GM10266 (cell line): Measurements from ENCODE around the gene SVIL.

Experiments used
- DNase-seq: peaks from one replicate; pipeline ENCODE4 v3.0.0; 2012; ENCODE audit errors: extremely low spot score
- TF ChIP-seq, protein P1 (sequence below): IDR thresholded peaks from 2 replicates; pipeline ENCODE4 v1.5.1; 2012; ENCODE audit warnings: mild to moderate bottlenecking, low read depth; ENCODE audit not compliant: control insufficient read depth, insufficient read depth; ENCODE audit errors: missing control alignments

Gene SVIL

GRCh38 chr10:29658984-29659965, 24.5 kb upstream of the SVIL start:
- TF ChIP-seq, protein P1, sequence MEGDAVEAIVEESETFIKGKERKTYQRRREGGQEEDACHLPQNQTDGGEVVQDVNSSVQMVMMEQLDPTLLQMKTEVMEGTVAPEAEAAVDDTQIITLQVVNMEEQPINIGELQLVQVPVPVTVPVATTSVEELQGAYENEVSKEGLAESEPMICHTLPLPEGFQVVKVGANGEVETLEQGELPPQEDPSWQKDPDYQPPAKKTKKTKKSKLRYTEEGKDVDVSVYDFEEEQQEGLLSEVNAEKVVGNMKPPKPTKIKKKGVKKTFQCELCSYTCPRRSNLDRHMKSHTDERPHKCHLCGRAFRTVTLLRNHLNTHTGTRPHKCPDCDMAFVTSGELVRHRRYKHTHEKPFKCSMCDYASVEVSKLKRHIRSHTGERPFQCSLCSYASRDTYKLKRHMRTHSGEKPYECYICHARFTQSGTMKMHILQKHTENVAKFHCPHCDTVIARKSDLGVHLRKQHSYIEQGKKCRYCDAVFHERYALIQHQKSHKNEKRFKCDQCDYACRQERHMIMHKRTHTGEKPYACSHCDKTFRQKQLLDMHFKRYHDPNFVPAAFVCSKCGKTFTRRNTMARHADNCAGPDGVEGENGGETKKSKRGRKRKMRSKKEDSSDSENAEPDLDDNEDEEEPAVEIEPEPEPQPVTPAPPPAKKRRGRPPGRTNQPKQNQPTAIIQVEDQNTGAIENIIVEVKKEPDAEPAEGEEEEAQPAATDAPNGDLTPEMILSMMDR: no peak
- DNase-seq: peak; percentile 58

DNA sequence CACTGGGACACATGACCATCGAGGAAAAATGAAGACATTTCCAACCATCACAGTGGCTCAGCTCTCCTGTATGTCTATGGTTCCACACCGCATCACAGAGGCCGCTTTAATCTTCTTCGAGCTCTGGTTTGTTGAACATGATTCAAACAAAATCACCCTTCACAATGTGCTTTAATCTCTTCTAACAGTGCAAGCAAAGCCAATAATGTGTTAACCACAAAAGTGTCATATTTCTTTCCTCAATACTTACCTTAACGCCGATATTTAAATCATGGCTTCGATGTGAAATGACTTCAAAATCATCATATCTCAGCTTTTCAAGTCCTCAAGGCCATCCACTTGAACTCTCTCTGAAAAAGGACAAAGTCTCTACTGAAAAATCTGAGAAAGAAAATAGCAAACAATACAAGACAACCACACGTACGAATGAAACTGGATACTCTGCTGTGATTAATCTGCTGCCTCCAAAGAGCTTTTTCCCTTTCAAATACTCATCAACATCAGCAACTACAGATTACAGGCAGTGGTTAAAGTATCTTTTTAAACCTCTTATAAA, 23.0 kb upstream of the SVIL start:
- TF ChIP-seq, protein P1: no peak
- no peak for DNase-seq

DNA sequence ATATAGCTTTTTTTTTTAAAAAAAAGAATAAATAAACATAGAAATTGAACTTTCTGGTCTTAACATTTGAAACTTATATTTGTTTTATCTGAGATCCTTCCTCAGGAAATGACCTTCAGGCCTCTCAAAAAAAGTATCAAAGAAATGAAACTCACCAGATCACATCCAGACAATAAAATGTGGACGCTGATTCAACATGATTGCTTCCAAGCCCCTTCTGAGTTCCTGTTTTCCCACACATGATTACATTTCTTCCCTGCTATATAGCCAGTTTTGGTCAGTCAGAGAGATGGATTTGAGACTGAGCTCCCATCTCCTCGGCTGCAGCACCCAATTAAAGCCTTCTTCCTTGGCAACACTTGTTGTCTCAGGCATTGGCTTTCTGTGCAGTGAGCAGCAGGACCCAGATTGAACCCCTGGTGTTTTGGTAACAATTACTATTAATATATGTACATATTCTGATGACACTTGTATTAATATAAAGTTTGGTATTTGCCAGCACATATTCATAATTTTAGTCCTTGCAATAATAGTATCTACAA, 21.8 kb upstream of the SVIL start:
- TF ChIP-seq, protein P1: no peak
- DNase-seq: no peak

DNA sequence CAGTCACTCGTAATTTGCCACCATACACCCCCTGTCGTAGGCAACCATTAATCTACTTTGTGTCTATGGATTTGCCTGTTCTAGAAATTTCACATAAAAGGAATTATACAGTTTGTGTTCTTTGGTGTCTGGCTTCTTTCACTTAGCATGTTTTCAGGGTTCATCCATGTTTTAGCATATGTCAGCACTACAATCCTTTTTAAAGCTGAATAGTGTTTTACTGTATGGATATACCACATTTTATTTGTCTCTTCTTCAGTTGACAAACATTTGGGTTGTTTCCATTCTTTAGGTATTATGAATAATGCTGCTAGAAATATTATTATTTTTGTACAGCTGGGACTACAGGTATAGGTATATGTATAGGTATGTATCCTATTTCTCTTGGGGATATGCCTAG, 17.4 kb upstream of the SVIL start:
- TF ChIP-seq, protein P1: no peak
- DNase-seq: no peak

GRCh38 chr10:29651767-29652166, 17.0 kb upstream of the SVIL start:
- no peak for DNase-seq
- TF ChIP-seq, protein P1: no peak

DNA sequence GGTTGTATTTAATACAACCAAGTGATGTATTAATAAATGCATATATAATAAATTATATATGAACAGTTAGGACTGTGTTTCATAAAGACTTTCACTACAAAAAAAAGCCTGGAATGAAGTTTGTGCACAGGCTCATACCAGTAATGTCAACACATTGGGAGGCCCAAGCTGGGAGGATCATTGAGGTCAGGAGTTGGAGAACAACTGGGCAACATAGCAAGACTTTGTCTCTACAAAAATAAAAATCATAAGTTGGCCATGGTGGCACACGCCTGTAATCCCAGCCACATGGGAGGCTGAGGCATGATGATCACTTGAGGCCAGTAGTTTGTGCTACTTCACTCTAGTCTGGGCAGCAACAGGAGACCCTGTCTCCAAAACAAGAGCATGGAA, 15.8 kb upstream of the SVIL start:
- TF ChIP-seq, protein P1: no peak
- no peak for DNase-seq
